Vagina (tissue), 2 donors: ENCODE measurements around the gene IMMT. TPM values are rescaled to one million over a fixed set of nuclear protein-coding genes. Genes with fewer than 3 reads are reported as not detected.
"Not testable (repeated sequence)": the region's sequence is repeated elsewhere in the genome, so short reads cannot be mapped to it uniquely, and the experiment has no call there.

ENCODE experiments used
- DNase-seq, 2 donors: peaks; one replicate each; pipeline ENCODE4 v3.0.0-alpha.2; 2017; ENCODE audit errors: extremely low spot score in 2 of 2
- H3K27ac ChIP-seq: fragments of 200-600 bp; sonication (generic); one replicate; pipeline ENCODE4 v1.5.1; 2019
- H3K27me3 ChIP-seq: fragments of 200-600 bp; sonication (generic); one replicate; pipeline ENCODE4 v1.5.1; 2019
- H3K36me3 ChIP-seq, 2 donors: fragments of 200-600 bp; sonication (generic); one replicate each; pipeline ENCODE4 v1.5.1; 2017 to 2019
- H3K4me1 ChIP-seq: fragments of 200-600 bp; sonication (generic); one replicate; pipeline ENCODE4 v1.5.1; 2019
- H3K4me3 ChIP-seq, 2 donors: fragments of 200-600 bp; sonication (generic); 1 replicate in 1 of 2; 2 replicates in 1 of 2; pipeline ENCODE4 v1.5.1; 2016 to 2019
- H3K9me3 ChIP-seq: fragments of 200-600 bp; sonication (generic); one replicate; pipeline ENCODE4 v1.5.1; 2019
- POLR2A ChIP-seq, 2 donors: fragments of 450-650 bp; IDR thresholded peaks; one replicate each; pipeline ENCODE4 v1.6.1; 2017; ENCODE audit warnings: antibody characterized with exemption in 2 of 2, mild to moderate bottlenecking in 2 of 2, moderate library complexity in 2 of 2
- POLR2AphosphoS5 ChIP-seq, 2 donors: sonication (generic); formaldehyde crosslinking; IDR thresholded peaks; one replicate each; pipeline ENCODE4 v1.9.0; 2017; ENCODE audit warnings: antibody characterized with exemption in 2 of 2, mild to moderate bottlenecking in 2 of 2, low read depth in 1 of 2; ENCODE audit not compliant: insufficient read depth in 1 of 2
- intact Hi-C: fragments of 100-400 bp; cut with DNase I; formaldehyde crosslinking; loops from one replicate; pipeline ENCODE4 v1.15.1; 2023
- total RNA-seq: library from RNA; depleted of rRNA; stranded (reverse); fragments of >200 nt; gene quantifications from one replicate; pipeline ENCODE4 v1.2.3, GENCODE V29; 2016
- TF ChIP-seq, protein P1 (sequence below), 3 experiments: fragments of 450-650 bp in 2 of 3; fragments of 200-600 bp in 1 of 3; sonication (generic) in 1 of 3; IDR thresholded peaks; one replicate each; pipeline ENCODE4 v1.5.1; 2017 to 2019; ENCODE audit warnings: antibody characterized with exemption in 3 of 3, mild to moderate bottlenecking in 2 of 3, moderate library complexity in 2 of 3

The IMMT gene
- total RNA-seq, 1 donor from 2014 or later: 51.8 TPM

DNA sequence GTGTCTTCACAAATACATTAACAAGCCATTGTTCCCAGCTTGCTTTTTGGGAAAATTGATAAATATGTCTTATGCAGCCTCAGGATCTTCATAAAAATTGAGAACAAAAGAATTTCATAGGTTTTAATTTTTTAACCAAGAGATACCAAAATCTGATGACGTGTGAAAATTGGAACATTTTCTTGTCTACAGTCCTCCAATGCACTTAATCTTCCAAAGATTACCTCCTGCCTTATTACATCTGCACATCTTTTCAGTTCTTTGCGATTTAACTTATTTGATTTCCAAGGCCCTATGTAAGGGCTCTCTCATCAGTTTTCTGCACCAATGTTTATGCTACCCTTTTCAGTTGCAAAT lies 7.1 kb upstream of the IMMT start:
- TF ChIP-seq POLR2A (IDR thresholded peaks at IDR 0.05) (no peak), POLR2AphosphoS5 (IDR thresholded peaks at IDR 0.05; ENCODE audit: insufficient read depth in 1 of 2, low read depth in 1 of 2) (no peak)
- TF ChIP-seq, protein P1, sequence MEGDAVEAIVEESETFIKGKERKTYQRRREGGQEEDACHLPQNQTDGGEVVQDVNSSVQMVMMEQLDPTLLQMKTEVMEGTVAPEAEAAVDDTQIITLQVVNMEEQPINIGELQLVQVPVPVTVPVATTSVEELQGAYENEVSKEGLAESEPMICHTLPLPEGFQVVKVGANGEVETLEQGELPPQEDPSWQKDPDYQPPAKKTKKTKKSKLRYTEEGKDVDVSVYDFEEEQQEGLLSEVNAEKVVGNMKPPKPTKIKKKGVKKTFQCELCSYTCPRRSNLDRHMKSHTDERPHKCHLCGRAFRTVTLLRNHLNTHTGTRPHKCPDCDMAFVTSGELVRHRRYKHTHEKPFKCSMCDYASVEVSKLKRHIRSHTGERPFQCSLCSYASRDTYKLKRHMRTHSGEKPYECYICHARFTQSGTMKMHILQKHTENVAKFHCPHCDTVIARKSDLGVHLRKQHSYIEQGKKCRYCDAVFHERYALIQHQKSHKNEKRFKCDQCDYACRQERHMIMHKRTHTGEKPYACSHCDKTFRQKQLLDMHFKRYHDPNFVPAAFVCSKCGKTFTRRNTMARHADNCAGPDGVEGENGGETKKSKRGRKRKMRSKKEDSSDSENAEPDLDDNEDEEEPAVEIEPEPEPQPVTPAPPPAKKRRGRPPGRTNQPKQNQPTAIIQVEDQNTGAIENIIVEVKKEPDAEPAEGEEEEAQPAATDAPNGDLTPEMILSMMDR (IDR thresholded peaks at IDR 0.05): no peak
- peaks cover 13% of the 10 kb centered on the region for H3K4me1 ChIP-seq
- intact Hi-C loops: no loop called here
- H3K4me3 ChIP-seq: no peak overlapping the region
- DNase-seq: no peak
- H3K36me3 ChIP-seq: peaks cover 0 to 19% of the 10 kb centered on the region in 2 donors
- no peak overlapping the region for H3K27ac ChIP-seq
- no peaks in the 10 kb centered on the region for H3K9me3 ChIP-seq
- no peaks in the 10 kb centered on the region for H3K27me3 ChIP-seq

DNA sequence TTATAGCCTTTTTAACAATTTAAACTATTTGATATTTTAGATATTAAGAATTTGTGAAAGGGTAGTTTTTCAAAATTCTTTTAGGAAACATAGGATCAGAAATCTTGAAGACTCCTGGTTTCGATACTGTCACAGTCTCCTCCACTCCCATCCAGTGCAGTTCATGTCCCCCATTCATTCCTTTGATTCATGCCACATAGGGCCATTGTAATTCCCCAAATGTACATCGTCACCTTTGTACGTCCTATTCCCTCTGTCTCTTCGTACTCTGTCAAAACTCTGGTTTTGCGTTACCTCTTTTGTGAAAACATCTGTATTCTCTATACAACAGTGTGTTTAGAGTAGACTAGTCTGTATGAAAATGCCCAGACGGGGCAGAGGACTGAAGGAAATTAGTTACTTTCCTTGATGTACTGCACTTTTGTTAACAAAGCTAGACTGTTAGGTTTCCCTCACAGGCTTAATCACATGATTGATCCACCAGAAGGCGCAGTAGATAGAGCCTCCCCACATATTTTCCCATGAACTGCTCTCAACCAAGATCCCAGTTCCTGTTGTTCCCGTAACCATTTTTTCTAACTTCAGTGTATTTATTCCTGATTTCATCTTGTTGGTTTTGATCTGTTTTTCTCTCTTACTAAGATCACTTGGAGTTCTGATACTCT lies 6.5 kb upstream of the IMMT start:
- intact Hi-C loops: no loop called here
- H3K27ac ChIP-seq: no peak overlapping the region

DNA sequence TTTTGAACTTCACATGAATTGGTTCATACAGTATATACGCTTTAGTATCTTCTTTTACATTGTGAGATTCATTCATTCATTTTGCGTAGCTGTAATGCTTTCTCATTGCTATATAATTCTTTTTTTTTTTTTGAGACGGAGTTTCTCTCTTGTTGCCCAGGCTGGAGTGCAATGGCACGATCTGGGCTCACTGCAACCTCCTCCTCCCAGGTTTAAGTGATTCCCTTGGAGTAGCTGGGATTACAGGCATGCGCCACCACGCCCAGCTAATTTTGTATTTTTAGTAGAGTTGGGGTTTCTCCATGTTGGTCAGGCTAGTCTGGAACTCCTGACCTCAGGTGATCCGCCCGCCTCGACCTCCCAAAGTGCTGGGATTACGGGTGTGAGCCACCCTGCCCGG lies 5.3 kb upstream of the IMMT start:
- intact Hi-C loops, H3K27me3 ChIP-seq, H3K27ac ChIP-seq, DNase-seq, H3K9me3 ChIP-seq, H3K36me3 ChIP-seq: not testable (repeated sequence)
- Histone ChIP-seq H3K4me1 (peaks cover 21% of the 10 kb centered on the region), H3K4me3 (peak overlapping the region in 1 of 2 donors; percentile 53)

More for the DNA sequence above, 6.5 kb upstream of the IMMT start:
- no peak overlapping the region for H3K4me3 ChIP-seq
- no peaks in the 10 kb centered on the region for H3K27me3 ChIP-seq
- no peaks in the 10 kb centered on the region for H3K9me3 ChIP-seq
- no peak for DNase-seq
- no peak for TF ChIP-seq POLR2A (IDR thresholded peaks at IDR 0.05)
- TF ChIP-seq, protein P1 (IDR thresholded peaks at IDR 0.05): no peak
- TF ChIP-seq POLR2AphosphoS5 (IDR thresholded peaks at IDR 0.05; ENCODE audit: insufficient read depth in 1 of 2, low read depth in 1 of 2): no peak
- H3K36me3 ChIP-seq: peaks cover 0 to 14% of the 10 kb centered on the region in 2 donors
- H3K4me1 ChIP-seq: peaks cover 13% of the 10 kb centered on the region

DNA sequence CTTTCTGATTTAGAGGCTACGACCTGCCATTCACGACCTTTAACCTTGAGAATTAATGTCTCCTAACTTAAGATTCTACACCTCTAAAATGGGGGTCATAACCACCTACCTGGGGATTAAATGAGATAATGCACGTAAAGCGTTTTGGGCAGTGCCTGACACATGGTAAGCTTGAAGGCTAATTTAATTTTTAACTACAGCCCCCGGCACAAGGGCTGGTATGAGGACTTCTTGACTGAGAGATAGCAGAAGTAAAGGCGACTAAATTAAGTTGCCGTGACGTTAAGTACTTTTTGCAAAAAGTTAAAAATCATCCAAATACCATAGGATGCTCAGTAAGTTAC lies 4.5 kb upstream of the IMMT start:
- Histone ChIP-seq H3K36me3 (no peaks in the 10 kb centered on the region), H3K27ac (peak overlapping the region; percentile 56), H3K9me3 (no peaks in the 10 kb centered on the region), H3K4me1 (peaks cover 21% of the 10 kb centered on the region), H3K4me3 (peak overlapping the region; percentile 53 to 68), H3K27me3 (no peaks in the 10 kb centered on the region)
- intact Hi-C loops: no loop called here
- no peak for TF ChIP-seq POLR2A (IDR thresholded peaks at IDR 0.05)
- TF ChIP-seq, protein P1 (IDR thresholded peaks at IDR 0.05): no peak
- no peak for TF ChIP-seq POLR2AphosphoS5 (IDR thresholded peaks at IDR 0.05; ENCODE audit: insufficient read depth in 1 of 2, low read depth in 1 of 2)
- no peak for DNase-seq

DNA sequence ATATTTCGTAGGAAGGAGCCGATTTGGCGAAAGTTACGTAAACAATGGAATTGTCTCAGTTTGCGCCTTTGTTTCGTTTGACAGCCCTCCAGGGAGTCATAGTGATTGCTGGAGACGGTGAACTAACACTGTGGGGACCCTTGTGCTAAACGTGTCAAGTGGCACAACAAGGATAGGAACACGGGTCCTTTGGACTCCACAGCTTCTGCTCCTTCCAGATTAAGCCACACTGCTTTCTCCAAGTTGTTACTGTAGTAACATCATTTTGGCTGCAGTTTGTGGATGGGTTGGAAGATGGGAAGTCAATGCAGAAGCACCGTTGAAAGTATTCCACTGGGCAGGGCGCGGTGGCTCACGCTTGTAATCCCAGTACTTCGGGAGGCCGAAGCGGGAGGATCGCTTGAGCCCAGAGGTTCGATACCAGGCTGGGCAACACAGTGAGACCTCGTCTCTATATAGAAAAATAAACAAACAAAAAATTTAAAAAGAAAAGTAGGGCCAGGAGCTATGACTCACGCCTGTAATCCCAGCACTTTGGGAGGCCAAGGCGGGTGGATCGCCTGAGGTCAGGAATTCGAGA lies 636 bp upstream of the IMMT start:
- intact Hi-C loops: no loop called here
- peak overlapping the region; percentile 95 for H3K27ac ChIP-seq
- no peaks in the 10 kb centered on the region for H3K27me3 ChIP-seq
- no peak for DNase-seq
- H3K4me3 ChIP-seq: peak overlapping the region; percentile 82
- no peaks in the 10 kb centered on the region for H3K36me3 ChIP-seq
- H3K9me3 ChIP-seq: no peaks in the 10 kb centered on the region
- TF ChIP-seq, protein P1 (IDR thresholded peaks at IDR 0.05): no peak
- TF ChIP-seq POLR2A (IDR thresholded peaks at IDR 0.05) (no peak), POLR2AphosphoS5 (IDR thresholded peaks at IDR 0.05; ENCODE audit: insufficient read depth in 1 of 2, low read depth in 1 of 2) (no peak)
- peaks cover 48% of the 10 kb centered on the region for H3K4me1 ChIP-seq
